ENCODE measurements around the gene MOB3C. TPM values are rescaled to one million over a fixed set of nuclear protein-coding genes. Genes with fewer than 3 reads are reported as not detected.

MOB3C gene
- total RNA-seq, 1 donor from 2014 or later, result 1.1 TPM

- H3K4me3 Mint-ChIP-seq, result peak overlapping the region; percentile 39
- peaks cover 14% of the 10 kb centered on the region for H3K4me1 Mint-ChIP-seq
- Histone ChIP-seq H3K27ac (no peak overlapping the region), H3F3A (ENCODE audit: low read depth) (peaks cover 11% of the 10 kb centered on the region), H3K9me3 (ENCODE audit: low read depth) (no peaks in the 10 kb centered on the region), H3K9ac (no peak overlapping the region), H4K20me1 (ENCODE audit: low read depth) (no peaks in the 10 kb centered on the region), H3K27me3 (no peaks in the 10 kb centered on the region), H2AFZ (replicated peaks) (no peak overlapping the region), H3K4me1 (peaks cover 13% of the 10 kb centered on the region), H3K79me2 (ENCODE audit: low read depth) (no peaks in the 10 kb centered on the region), H3K4me2 (no peak overlapping the region), H3K36me3 (no peaks in the 10 kb centered on the region), H3K4me3 (no peak overlapping the region)
- H3K27ac Mint-ChIP-seq, result no peak overlapping the region
- H3K27me3 Mint-ChIP-seq (ENCODE audit: insufficient read depth, low read depth), result peaks cover 12% of the 10 kb centered on the region
- no peaks in the 10 kb centered on the region for H3K36me3 Mint-ChIP-seq
- TF ChIP-seq EZH2 (IDR thresholded peaks at IDR 0.05) (no peak), CTCF (IDR thresholded peaks at IDR 0.05) (no peak), EZH2phosphoT487 (IDR thresholded peaks at IDR 0.05) (no peak)
- H3K9me3 Mint-ChIP-seq, result no peaks in the 10 kb centered on the region
- DNase-seq (ENCODE audit: low spot score), result no peak
Measured at GRCh38 chr1:46601257-46602007, 15.2 kb downstream of the MOB3C start.

- no peak for DNase-seq (ENCODE audit: low spot score)
- TF ChIP-seq EZH2 (IDR thresholded peaks at IDR 0.05) (no peak), EZH2phosphoT487 (IDR thresholded peaks at IDR 0.05) (no peak), CTCF (IDR thresholded peaks at IDR 0.05) (no peak)
- Histone ChIP-seq H2AFZ (replicated peaks) (no peak overlapping the region), H4K20me1 (ENCODE audit: low read depth) (no peaks in the 10 kb centered on the region), H3F3A (ENCODE audit: low read depth) (peaks cover 6% of the 10 kb centered on the region), H3K4me3 (no peak overlapping the region), H3K27me3 (no peaks in the 10 kb centered on the region), H3K4me1 (peaks cover 5% of the 10 kb centered on the region), H3K9me3 (ENCODE audit: low read depth) (no peaks in the 10 kb centered on the region), H3K4me2 (no peak overlapping the region), H3K27ac (no peak overlapping the region), H3K79me2 (ENCODE audit: low read depth) (no peaks in the 10 kb centered on the region), H3K36me3 (no peaks in the 10 kb centered on the region), H3K9ac (no peak overlapping the region)
- Mint-ChIP-seq H3K27ac (peak overlapping the region; percentile 58), H3K4me1 (peaks cover 8% of the 10 kb centered on the region), H3K4me3 (no peak overlapping the region), H3K9me3 (no peaks in the 10 kb centered on the region), H3K36me3 (no peaks in the 10 kb centered on the region), H3K27me3 (ENCODE audit: insufficient read depth, low read depth) (peaks cover 11% of the 10 kb centered on the region)
Measured at GRCh38 chr1:46599059-46599970, 17.3 kb downstream of the MOB3C start.

- Histone ChIP-seq H3K4me2 (no peak overlapping the region), H3K36me3 (no peaks in the 10 kb centered on the region), H3K27me3 (no peaks in the 10 kb centered on the region), H3F3A (ENCODE audit: low read depth) (no peaks in the 10 kb centered on the region), H3K27ac (no peak overlapping the region), H4K20me1 (ENCODE audit: low read depth) (no peaks in the 10 kb centered on the region), H3K9ac (no peak overlapping the region), H3K4me1 (no peaks in the 10 kb centered on the region), H3K4me3 (no peak overlapping the region), H3K9me3 (ENCODE audit: low read depth) (no peaks in the 10 kb centered on the region), H2AFZ (replicated peaks) (no peak overlapping the region), H3K79me2 (ENCODE audit: low read depth) (no peaks in the 10 kb centered on the region)
- no peak for TF ChIP-seq CTCF (IDR thresholded peaks at IDR 0.05)
- no peak for TF ChIP-seq EZH2phosphoT487 (IDR thresholded peaks at IDR 0.05)
- TF ChIP-seq EZH2 (IDR thresholded peaks at IDR 0.05), result no peak
- Mint-ChIP-seq H3K4me3 (no peak overlapping the region), H3K36me3 (peaks cover 8% of the 10 kb centered on the region), H3K4me1 (no peaks in the 10 kb centered on the region), H3K27me3 (ENCODE audit: insufficient read depth, low read depth) (peaks cover 1% of the 10 kb centered on the region), H3K27ac (no peak overlapping the region), H3K9me3 (no peaks in the 10 kb centered on the region)
- no peak for DNase-seq (ENCODE audit: low spot score)
Measured at GRCh38 chr1:46596846-46597245, 19.8 kb downstream of the MOB3C start.

Data from neural progenitor cell (in vitro differentiated cells).